Measurements from ENCODE around the gene DUSP8. TPM values are rescaled to one million over a fixed set of nuclear protein-coding genes. Genes with fewer than 3 reads are reported as not detected.
A peak's percentile ranks its signal among the peaks of the same experiment; 100 is the strongest.

Gene DUSP8
- total and polyA plus RNA-seq, 2 of the 8 experiments (the other 6 are each of a cell fraction or from before 2014, with no cell fraction given) = 2.8 to 3.6 TPM

- TF ChIP-seq FOSL1 (IDR thresholded peaks at IDR 0.05; ENCODE audit: insufficient read depth, low read depth, low read length) (no peak), GTF2F1 (IDR thresholded peaks at IDR 0.05; ENCODE audit: borderline replicate concordance, low read depth, low read length) (no peak), JUND (IDR thresholded peaks at IDR 0.05; ENCODE audit: low read length) (peak; percentile 96), HDAC6 (IDR thresholded peaks at IDR 0.05; ENCODE audit: low read depth, low read length) (no peak), CEBPB (IDR thresholded peaks at IDR 0.05; ENCODE audit: low read depth, low read length) (no peak), CHD2 (IDR thresholded peaks at IDR 0.05; ENCODE audit: low read length) (no peak), USF2 (IDR thresholded peaks at IDR 0.05; ENCODE audit: low read length) (no peak), CHD7 (IDR thresholded peaks at IDR 0.05; ENCODE audit: insufficient replicate concordance, low read length) (no peak), SP4 (IDR thresholded peaks at IDR 0.05; ENCODE audit: low read length) (no peak), RAD21 (IDR thresholded peaks at IDR 0.05 in 1 of 2, conservative IDR thresholded peaks at IDR 0.05 in 1 of 2; ENCODE audit: low read depth in 2 of 2, low read length in 2 of 2) (no peak)
Measured at GRCh38 chr11:1564535-1565172, 7.4 kb downstream of the DUSP8 start (continued).
